WTC11 (cell line): ENCODE measurements around the gene ATP9A. TPM values are rescaled to one million over a fixed set of nuclear protein-coding genes. Genes with fewer than 3 reads are reported as not detected.

Experiments
- ATAC-seq: fragments of 200-7000 bp; cut with Tn5 transposase; 2 replicates; pipeline ENCODE4 v1.10.0; 2021; ENCODE audit warnings: mild to moderate bottlenecking, moderate library complexity
- CTCF ChIA-PET: fragments of 300-600 bp; sonication (Branson Sonifier 250); formaldehyde crosslinking; loops from one replicate; lab custom pipeline; 2021; ENCODE audit warnings: antibody characterized with exemption; lab: Charles Lee
- POLR2A ChIA-PET: fragments of 350-600 bp; sonication (Branson Sonifier 250); formaldehyde crosslinking; loops from one replicate; lab custom pipeline; 2021; ENCODE audit warnings: antibody characterized with exemption; lab: Charles Lee
- DNase-seq: peaks from one replicate; pipeline ENCODE4 v3.0.0; 2021; ENCODE audit warnings: low spot score
- H3K27ac Mint-ChIP-seq: 2 replicates; pipeline ENCODE4 v1.8.0; 2021; ENCODE audit warnings: mixed read lengths
- H3K27me3 Mint-ChIP-seq: 2 replicates; pipeline ENCODE4 v1.8.0; 2021; ENCODE audit warnings: low read depth, mild to moderate bottlenecking, moderate library complexity, mixed read lengths
- H3K36me3 Mint-ChIP-seq: 2 replicates; pipeline ENCODE4 v1.8.0; 2021; ENCODE audit warnings: mixed read lengths
- H3K4me1 Mint-ChIP-seq: 2 replicates; pipeline ENCODE4 v1.8.0; 2022; ENCODE audit warnings: mixed read lengths
- H3K4me3 Mint-ChIP-seq: 2 replicates; pipeline ENCODE4 v1.8.0; 2021; ENCODE audit warnings: mild to moderate bottlenecking, moderate library complexity, mixed read lengths
- H3K9me3 Mint-ChIP-seq: 2 replicates; pipeline ENCODE4 v1.8.0; 2021; ENCODE audit warnings: mixed read lengths
- AR ChIP-seq: fragments of 250-450 bp; sonication (Bioruptor Pico); IDR thresholded peaks from 2 replicates; pipeline ENCODE4 v1.9.0; 2021; ENCODE audit warnings: mild to moderate bottlenecking
- ARID4B ChIP-seq: sonication (generic); formaldehyde crosslinking; IDR thresholded peaks from 2 replicates; pipeline ENCODE4 v1.8.0; 2023; ENCODE audit warnings: missing genetic modification reagents, mild to moderate bottlenecking, borderline replicate concordance
- ATF1 ChIP-seq: sonication (generic); formaldehyde crosslinking; IDR thresholded peaks from 2 replicates; pipeline ENCODE4 v1.8.1; 2023; ENCODE audit warnings: mild to moderate bottlenecking, moderate library complexity, missing genetic modification reagents
- CBFB ChIP-seq: sonication (generic); formaldehyde crosslinking; IDR thresholded peaks from 2 replicates; pipeline ENCODE4 v1.8.1; 2022; ENCODE audit warnings: mild to moderate bottlenecking, low read depth, missing genetic modification reagents
- CREB1 ChIP-seq: sonication (generic); formaldehyde crosslinking; IDR thresholded peaks from 2 replicates; pipeline ENCODE4 v1.8.0; 2023; ENCODE audit warnings: mild to moderate bottlenecking, missing genetic modification reagents
- CTCF ChIP-seq: fragments of 200-600 bp; IDR thresholded peaks from 2 replicates; pipeline ENCODE4 v1.8.0; 2022; ENCODE audit warnings: antibody characterized with exemption
- E2F4 ChIP-seq: sonication (generic); formaldehyde crosslinking; IDR thresholded peaks from 2 replicates; pipeline ENCODE4 v1.8.1; 2022; ENCODE audit warnings: low read depth, mild to moderate bottlenecking, moderate library complexity, missing genetic modification reagents, borderline replicate concordance
- GABPB1 ChIP-seq: sonication (generic); formaldehyde crosslinking; IDR thresholded peaks from 2 replicates; pipeline ENCODE4 v1.8.1; 2023; ENCODE audit warnings: mild to moderate bottlenecking, missing genetic modification reagents
- JAZF1 ChIP-seq: fragments of 250-450 bp; sonication (Bioruptor Pico); IDR thresholded peaks from 2 replicates; pipeline ENCODE4 v1.9.0; 2021; ENCODE audit warnings: moderate library complexity, mild to moderate bottlenecking, inconsistent platforms
- JUN ChIP-seq: sonication (generic); formaldehyde crosslinking; IDR thresholded peaks from 2 replicates; pipeline ENCODE4 v1.8.0; 2023; ENCODE audit warnings: mild to moderate bottlenecking, missing genetic modification reagents
- MXD4 ChIP-seq: fragments of 250-450 bp; sonication (Bioruptor Pico); IDR thresholded peaks from 2 replicates; pipeline ENCODE4 v1.8.0; 2021; ENCODE audit warnings: mild to moderate bottlenecking, moderate library complexity, borderline replicate concordance
- NFE2L1 ChIP-seq: sonication (generic); formaldehyde crosslinking; IDR thresholded peaks from 2 replicates; pipeline ENCODE4 v1.8.1; 2023; ENCODE audit warnings: missing genetic modification reagents
- NR1H2 ChIP-seq: sonication (generic); formaldehyde crosslinking; IDR thresholded peaks from 2 replicates; pipeline ENCODE4 v1.9.0; 2021; ENCODE audit warnings: mild to moderate bottlenecking, moderate library complexity, missing genetic modification reagents
- OVOL2 ChIP-seq: fragments of 250-450 bp; sonication (Bioruptor Pico); IDR thresholded peaks from 2 replicates; pipeline ENCODE4 v1.9.0; 2021; ENCODE audit warnings: mild to moderate bottlenecking, borderline replicate concordance
- PRDM15 ChIP-seq: sonication (generic); formaldehyde crosslinking; IDR thresholded peaks from 2 replicates; pipeline ENCODE4 v1.8.0; 2022; ENCODE audit warnings: missing genetic modification reagents
- TEAD4 ChIP-seq: sonication (generic); formaldehyde crosslinking; IDR thresholded peaks from 2 replicates; pipeline ENCODE4 v1.8.0; 2022; ENCODE audit warnings: mild to moderate bottlenecking, missing genetic modification reagents
- TP53 ChIP-seq: sonication (generic); formaldehyde crosslinking; IDR thresholded peaks from 2 replicates; pipeline ENCODE4 v1.8.1; 2023; ENCODE audit warnings: mild to moderate bottlenecking, missing genetic modification reagents
- USF2 ChIP-seq: sonication (generic); formaldehyde crosslinking; IDR thresholded peaks from 2 replicates; pipeline ENCODE4 v1.8.1; 2023; ENCODE audit warnings: mild to moderate bottlenecking, missing genetic modification reagents, moderate library complexity
- ZNF219 ChIP-seq: sonication (generic); formaldehyde crosslinking; IDR thresholded peaks from 2 replicates; pipeline ENCODE4 v1.8.0; 2023; ENCODE audit warnings: missing genetic modification reagents, mild to moderate bottlenecking, borderline replicate concordance
- total RNA-seq: library from RNA; stranded (reverse); gene quantifications from 3 replicates; pipeline ENCODE4 v1.2.3, GENCODE V29; 2021

Gene ATP9A
- total RNA-seq, 1 experiment from 2014 or later, result 5.0 TPM

- no peak for TF ChIP-seq AR (CRISPR knock-in tag)
Measured at GRCh38 chr20:51711426-51711825, 56.8 kb downstream of the ATP9A start (continued).

- H3K27ac Mint-ChIP-seq, result peak overlapping the region; percentile 97
- CTCF ChIA-PET, result interaction anchor here (0.9 to 1.7 kb wide), 7 partner anchors 10 to 396 kb away, joined by 3 to 15 read pairs (median 3); no protein-coding TSS in a partner anchor
- ATAC-seq, result peak; percentile 41
Measured at GRCh38 chr20:51710361-51710894, 57.8 kb downstream of the ATP9A start.

More at GRCh38 chr20:51710361-51710894, 57.8 kb downstream of the ATP9A start:
- H3K9me3 Mint-ChIP-seq, result no peaks in the 10 kb centered on the region
- H3K27me3 Mint-ChIP-seq, result no peaks in the 10 kb centered on the region
- TF ChIP-seq CREB1 (no peak), ZNF219 (CRISPR knock-in tag) (no peak), E2F4 (CRISPR knock-in tag) (no peak), CBFB (CRISPR knock-in tag) (no peak), ATF1 (CRISPR knock-in tag) (no peak), USF2 (no peak), OVOL2 (no peak), TP53 (CRISPR knock-in tag) (no peak), JAZF1 (no peak), GABPB1 (no peak), MXD4 (CRISPR knock-in tag) (no peak), PRDM15 (CRISPR knock-in tag) (no peak), NR1H2 (CRISPR knock-in tag) (no peak), CTCF (no peak), JUN (CRISPR knock-in tag) (no peak), NFE2L1 (CRISPR knock-in tag) (no peak), TEAD4 (CRISPR knock-in tag) (no peak), ARID4B (no peak)
- peaks cover 66% of the 10 kb centered on the region for H3K4me1 Mint-ChIP-seq
- no peak for DNase-seq
- H3K4me3 Mint-ChIP-seq, result peak overlapping the region; percentile 46
- POLR2A ChIA-PET, result no interaction called here
- no peaks in the 10 kb centered on the region for H3K36me3 Mint-ChIP-seq
